Measurements from ENCODE around the gene P3H1. TPM values are rescaled to one million over a fixed set of nuclear protein-coding genes. Genes with fewer than 3 reads are reported as not detected.

The P3H1 gene
- total RNA-seq, 1 donor from 2014 or later, result 47.4 TPM

DNA sequence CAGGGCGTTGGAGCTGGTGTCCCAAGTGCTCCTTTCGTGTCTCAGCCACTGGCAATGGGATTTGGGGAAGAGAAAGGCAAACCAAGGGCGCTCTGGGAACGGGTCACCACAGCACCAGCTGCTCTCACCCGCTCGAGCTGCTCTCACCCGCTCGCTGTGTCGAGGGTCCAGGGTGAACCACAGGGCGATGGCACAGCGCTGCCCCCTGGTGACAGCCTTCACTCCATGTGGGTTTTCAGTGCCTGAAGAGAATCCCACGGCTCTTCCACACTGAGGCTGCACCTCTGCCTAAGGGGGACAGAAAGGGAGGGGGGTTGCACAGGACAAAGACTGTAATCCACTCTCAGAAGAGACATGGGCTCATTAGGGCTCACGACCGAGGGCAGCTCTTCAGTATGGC is 19.7 kb downstream of the P3H1 start:
- H3K4me1 Mint-ChIP-seq, result no peaks in the 10 kb centered on the region
- peak; percentile 80 for DNase-seq
- no peaks in the 10 kb centered on the region for H3K27me3 Mint-ChIP-seq
- peaks cover 45% of the 10 kb centered on the region for H3K36me3 Mint-ChIP-seq (ENCODE audit: low read depth)
- H3K27ac Mint-ChIP-seq, result no peak overlapping the region
- no peak overlapping the region for H3K4me3 Mint-ChIP-seq
- H3K9me3 Mint-ChIP-seq, result peaks cover 5% of the 10 kb centered on the region
- intact Hi-C loops (cut with micrococcal nuclease), result loop anchor here (1.0 kb wide), 1 partner anchor 169 kb away; no protein-coding TSS in a partner anchor

DNA sequence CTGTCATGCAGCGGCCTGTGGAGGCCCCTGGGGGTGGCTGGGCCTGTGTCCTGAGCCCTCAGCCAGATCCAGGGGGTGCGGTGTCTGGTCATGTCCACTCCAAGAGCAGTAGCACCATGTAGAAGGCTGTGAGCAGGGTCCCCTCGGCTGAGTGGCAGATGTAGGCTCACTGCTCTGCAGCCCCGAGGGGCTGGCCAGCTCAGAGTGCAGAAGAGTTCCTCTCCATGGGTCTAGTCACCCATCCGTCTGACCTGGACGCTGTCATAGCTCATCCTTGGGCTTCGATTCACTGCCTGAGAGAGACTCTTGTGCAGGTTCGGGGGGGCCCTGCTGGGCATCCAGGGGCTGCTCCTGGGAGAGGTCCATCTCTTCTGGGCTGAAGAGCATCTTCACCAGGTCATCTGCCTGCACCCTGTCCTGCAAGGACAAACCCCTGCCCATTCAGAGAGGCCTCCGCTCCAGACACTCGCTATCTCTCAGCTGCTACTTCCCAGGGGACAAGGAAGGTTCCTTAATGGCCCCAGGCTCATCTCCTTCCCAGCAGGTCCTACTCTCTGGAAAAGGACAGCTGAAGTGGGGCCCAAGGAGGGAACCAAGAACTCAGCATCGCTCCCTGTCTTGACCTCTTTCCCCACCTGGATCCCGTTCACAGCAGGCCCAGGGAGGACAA is 20.3 kb downstream of the P3H1 start:
- Mint-ChIP-seq H3K27ac (no peak overlapping the region), H3K4me1 (no peaks in the 10 kb centered on the region), H3K27me3 (no peaks in the 10 kb centered on the region), H3K9me3 (peaks cover under 1% of the 10 kb centered on the region), H3K4me3 (no peak overlapping the region), H3K36me3 (ENCODE audit: low read depth) (peaks cover 39% of the 10 kb centered on the region)
- DNase-seq, result no peak
- intact Hi-C loops (cut with micrococcal nuclease), result loop anchor here (1.0 kb wide), 1 partner anchor 168 kb away; no protein-coding TSS in a partner anchor

DNA sequence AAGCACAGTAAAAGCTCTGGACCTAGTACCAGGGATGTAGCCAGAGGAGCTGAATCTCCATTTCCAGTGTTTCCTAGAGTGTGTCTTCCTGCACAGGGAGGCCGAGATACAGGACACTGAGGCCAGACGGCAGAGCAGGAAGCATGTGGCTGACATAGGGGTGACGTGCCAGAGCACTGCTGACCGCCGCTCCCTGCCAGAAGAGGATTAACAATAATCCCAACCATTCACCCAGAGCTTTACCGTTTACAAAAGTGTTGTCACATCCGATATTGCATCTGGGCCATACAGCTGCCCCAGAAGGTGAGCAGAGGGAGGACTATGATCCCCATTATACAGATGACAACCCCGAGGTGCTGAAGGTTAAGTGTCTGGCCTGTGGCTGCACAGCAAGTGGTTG is 21.0 kb downstream of the P3H1 start:
- intact Hi-C loops (cut with micrococcal nuclease), result no loop called here
- H3K27ac Mint-ChIP-seq, result no peak overlapping the region
- DNase-seq, result no peak
- no peaks in the 10 kb centered on the region for H3K9me3 Mint-ChIP-seq
- H3K4me3 Mint-ChIP-seq, result no peak overlapping the region
- H3K27me3 Mint-ChIP-seq, result no peaks in the 10 kb centered on the region
- peaks cover 38% of the 10 kb centered on the region for H3K36me3 Mint-ChIP-seq (ENCODE audit: low read depth)
- H3K4me1 Mint-ChIP-seq, result no peaks in the 10 kb centered on the region

DNA sequence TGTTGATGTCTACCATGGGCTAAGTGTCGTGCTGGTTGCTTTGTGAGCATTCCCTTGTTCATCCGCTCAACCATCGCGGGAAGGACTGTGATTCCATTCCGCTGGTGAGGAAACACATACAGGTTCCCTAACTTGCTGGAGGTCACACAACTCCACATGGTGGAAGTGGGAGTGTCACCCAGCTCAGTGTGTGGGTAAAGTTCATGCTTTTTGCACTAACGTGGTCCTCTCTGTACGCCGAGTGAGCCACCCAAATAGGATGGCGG is 22.7 kb downstream of the P3H1 start:
- no peaks in the 10 kb centered on the region for H3K4me1 Mint-ChIP-seq
- H3K36me3 Mint-ChIP-seq (ENCODE audit: low read depth), result peaks cover 24% of the 10 kb centered on the region
- intact Hi-C loops (cut with micrococcal nuclease), result no loop called here

DNA sequence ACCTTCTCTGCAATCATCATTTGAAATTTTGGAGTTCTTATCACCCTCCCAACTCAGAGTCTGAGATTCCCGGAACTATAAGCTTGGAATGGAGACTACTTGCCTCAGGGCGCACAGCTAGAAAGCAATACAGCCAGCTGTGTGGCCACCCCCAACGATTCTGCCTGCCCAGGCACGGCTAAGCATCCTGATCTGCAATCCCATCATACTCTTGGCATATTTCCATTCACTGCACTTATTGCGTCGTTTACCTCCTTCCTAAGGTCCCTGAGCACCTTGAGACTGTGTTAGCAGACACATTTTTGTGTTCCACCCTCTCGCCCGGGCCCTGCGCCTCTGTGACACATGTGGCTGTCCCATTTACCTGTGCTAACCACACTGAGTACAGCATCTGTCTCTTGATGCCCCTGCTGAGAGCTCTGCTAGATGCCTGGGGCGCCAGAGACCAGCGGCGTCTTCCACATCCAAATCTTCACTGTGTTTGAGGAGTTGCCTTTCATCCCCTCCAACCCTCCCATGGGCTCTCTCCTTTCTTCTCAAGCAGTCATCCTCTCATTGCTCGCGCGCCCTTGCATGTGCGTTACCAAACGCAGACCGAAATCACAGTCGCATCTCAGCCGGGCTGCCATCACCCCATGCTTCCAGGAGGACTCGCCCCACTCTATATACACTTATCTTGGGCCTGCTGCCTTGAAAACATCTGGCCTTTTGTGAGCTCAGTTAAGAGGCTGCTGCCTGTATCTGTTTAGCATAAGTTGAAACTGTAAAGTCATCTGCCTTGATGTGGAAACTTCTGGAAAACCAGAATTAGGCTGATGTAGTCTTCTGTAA is 23.3 kb downstream of the P3H1 start:
- H3K27me3 Mint-ChIP-seq, result no peaks in the 10 kb centered on the region
- no peak for DNase-seq
- H3K4me3 Mint-ChIP-seq, result no peak overlapping the region
- intact Hi-C loops (cut with micrococcal nuclease), result no loop called here
- no peaks in the 10 kb centered on the region for H3K9me3 Mint-ChIP-seq
- H3K4me1 Mint-ChIP-seq, result no peaks in the 10 kb centered on the region
- H3K36me3 Mint-ChIP-seq (ENCODE audit: low read depth), result peaks cover 19% of the 10 kb centered on the region
- no peak overlapping the region for H3K27ac Mint-ChIP-seq

More for the DNA sequence above, 22.7 kb downstream of the P3H1 start:
- Mint-ChIP-seq H3K27ac (no peak overlapping the region), H3K4me3 (no peak overlapping the region), H3K9me3 (no peaks in the 10 kb centered on the region), H3K27me3 (no peaks in the 10 kb centered on the region)
- DNase-seq, result no peak

DNA sequence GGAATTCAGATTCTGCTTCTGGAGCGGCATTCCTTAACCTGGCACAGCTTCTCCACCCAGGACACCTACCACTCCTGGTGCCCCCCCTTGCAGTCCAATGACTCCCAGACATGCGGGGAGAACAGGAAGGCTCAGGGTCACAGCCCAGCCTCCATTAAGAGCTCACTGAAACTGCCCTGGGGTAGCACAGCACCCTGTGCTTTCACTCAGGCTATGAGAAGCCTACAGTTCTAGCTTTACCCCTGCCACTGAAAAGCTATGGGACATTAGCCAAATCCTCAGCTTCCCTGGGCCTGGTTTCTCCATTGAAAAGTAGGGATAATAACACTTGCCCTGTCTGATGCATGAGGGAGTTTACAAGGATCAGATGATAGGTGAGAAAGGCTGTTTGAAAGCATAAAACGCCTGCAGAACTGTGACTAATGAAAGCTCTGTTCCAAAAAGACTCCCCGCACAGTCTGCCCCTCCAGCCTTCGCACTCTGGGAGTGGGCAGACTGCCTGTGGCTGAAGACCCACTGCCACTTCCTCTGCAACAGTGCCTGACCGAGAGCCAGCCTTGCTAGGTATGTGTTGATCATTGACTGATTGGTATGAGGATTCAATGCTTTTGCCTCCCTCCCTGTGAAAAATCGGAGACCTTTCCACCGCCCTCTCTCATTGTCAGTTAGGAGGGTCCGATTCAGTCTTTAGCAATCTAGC is 24.1 kb downstream of the P3H1 start:
- H3K27ac Mint-ChIP-seq, result no peak overlapping the region
- intact Hi-C loops (cut with micrococcal nuclease), result no loop called here
- H3K36me3 Mint-ChIP-seq (ENCODE audit: low read depth), result peaks cover 11% of the 10 kb centered on the region
- no peak overlapping the region for H3K4me3 Mint-ChIP-seq
- H3K4me1 Mint-ChIP-seq, result no peaks in the 10 kb centered on the region
- no peak for DNase-seq
- H3K27me3 Mint-ChIP-seq, result no peaks in the 10 kb centered on the region
- H3K9me3 Mint-ChIP-seq, result no peaks in the 10 kb centered on the region

DNA sequence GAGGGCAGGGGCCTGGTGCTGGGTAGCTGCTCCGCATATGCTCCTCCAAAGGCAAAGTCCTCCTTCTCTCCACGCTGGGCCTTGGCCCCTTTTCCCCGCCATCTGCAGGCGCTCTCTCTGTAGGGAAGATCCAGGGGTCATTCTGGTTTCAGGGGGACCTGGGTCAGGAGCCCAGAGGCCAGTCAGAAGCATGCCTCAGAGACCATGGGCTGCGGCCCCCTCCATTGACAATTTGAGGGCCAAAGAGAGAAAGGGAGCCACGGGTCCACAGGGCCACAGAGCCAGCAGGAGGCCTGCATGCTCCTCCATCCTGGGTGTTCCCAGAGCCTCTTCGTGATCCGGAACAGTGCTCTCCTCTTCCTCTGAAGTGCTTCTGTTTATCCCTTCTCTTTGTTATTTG is 24.7 kb downstream of the P3H1 start:
- no peak for DNase-seq
- intact Hi-C loops (cut with micrococcal nuclease), result no loop called here
- Mint-ChIP-seq H3K4me1 (peaks cover 2% of the 10 kb centered on the region), H3K27me3 (no peaks in the 10 kb centered on the region), H3K4me3 (no peak overlapping the region), H3K9me3 (no peaks in the 10 kb centered on the region), H3K36me3 (ENCODE audit: low read depth) (peaks cover 10% of the 10 kb centered on the region), H3K27ac (no peak overlapping the region)

DNA sequence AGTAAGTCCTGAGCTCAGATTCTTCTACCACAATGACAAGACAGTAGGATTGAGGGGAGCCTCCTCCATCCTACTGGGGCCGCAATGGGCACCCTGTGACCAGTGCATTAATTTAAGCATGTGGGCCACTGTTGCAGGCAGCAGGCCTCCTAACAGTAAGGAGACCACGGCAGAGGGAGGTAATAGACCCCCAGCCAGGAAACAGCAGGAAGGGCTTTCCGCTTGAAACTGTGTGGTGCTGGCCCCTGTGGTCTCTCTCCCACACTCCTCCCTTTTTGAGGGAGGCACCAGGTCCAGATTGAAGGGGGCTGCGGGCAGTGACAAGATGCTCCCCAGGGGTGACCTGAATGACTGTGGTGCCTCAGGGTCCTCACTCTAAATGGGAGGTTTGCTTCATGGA is 25.1 kb downstream of the P3H1 start:
- no peaks in the 10 kb centered on the region for H3K27me3 Mint-ChIP-seq
- peaks cover 6% of the 10 kb centered on the region for H3K36me3 Mint-ChIP-seq (ENCODE audit: low read depth)
- no peak overlapping the region for H3K4me3 Mint-ChIP-seq
- intact Hi-C loops (cut with micrococcal nuclease), result no loop called here
- no peak overlapping the region for H3K27ac Mint-ChIP-seq
- H3K9me3 Mint-ChIP-seq, result no peaks in the 10 kb centered on the region
- DNase-seq, result no peak
- H3K4me1 Mint-ChIP-seq, result peaks cover 7% of the 10 kb centered on the region

DNA sequence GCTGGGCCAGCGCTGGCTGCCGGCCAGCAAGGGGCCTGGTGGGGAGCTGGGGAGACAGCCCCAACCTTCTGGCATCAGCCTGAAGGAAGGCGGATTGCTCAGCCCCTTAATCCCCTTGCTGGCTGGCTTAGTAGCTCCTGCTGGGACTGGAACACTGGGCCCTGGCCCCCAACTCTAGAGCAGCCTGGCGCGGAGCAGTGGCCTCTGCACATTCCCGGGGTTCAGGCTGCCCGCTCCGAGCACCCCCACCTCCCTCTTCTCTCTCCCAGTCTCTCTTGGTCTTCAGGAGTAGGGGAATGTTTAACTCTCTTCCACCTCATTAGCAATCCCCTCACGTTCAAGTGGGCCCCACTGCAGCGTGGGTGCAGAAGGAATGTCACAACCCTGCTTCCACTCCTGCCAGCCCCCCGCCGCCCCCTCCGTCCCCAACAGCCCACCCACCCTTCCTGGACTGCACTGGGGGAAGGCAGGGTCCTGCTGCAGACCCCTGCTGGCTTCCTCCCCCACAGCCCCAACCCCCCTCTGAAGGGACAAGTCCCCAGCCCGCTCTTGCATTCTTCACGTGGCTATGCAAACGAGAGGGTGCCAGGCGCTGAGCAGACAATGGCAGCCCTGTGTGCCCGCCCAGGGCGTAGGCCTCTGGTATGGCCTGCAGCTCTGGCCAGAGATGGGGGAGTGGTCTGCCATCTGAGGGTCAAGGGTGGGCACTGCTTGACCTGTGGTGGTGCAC is 25.8 kb downstream of the P3H1 start:
- DNase-seq, result no peak
- H3K4me3 Mint-ChIP-seq, result no peak overlapping the region
- H3K9me3 Mint-ChIP-seq, result no peaks in the 10 kb centered on the region
- peaks cover 4% of the 10 kb centered on the region for H3K36me3 Mint-ChIP-seq (ENCODE audit: low read depth)
- H3K27me3 Mint-ChIP-seq, result no peaks in the 10 kb centered on the region
- H3K4me1 Mint-ChIP-seq, result peaks cover 7% of the 10 kb centered on the region
- intact Hi-C loops (cut with micrococcal nuclease), result no loop called here
- H3K27ac Mint-ChIP-seq, result no peak overlapping the region

DNA sequence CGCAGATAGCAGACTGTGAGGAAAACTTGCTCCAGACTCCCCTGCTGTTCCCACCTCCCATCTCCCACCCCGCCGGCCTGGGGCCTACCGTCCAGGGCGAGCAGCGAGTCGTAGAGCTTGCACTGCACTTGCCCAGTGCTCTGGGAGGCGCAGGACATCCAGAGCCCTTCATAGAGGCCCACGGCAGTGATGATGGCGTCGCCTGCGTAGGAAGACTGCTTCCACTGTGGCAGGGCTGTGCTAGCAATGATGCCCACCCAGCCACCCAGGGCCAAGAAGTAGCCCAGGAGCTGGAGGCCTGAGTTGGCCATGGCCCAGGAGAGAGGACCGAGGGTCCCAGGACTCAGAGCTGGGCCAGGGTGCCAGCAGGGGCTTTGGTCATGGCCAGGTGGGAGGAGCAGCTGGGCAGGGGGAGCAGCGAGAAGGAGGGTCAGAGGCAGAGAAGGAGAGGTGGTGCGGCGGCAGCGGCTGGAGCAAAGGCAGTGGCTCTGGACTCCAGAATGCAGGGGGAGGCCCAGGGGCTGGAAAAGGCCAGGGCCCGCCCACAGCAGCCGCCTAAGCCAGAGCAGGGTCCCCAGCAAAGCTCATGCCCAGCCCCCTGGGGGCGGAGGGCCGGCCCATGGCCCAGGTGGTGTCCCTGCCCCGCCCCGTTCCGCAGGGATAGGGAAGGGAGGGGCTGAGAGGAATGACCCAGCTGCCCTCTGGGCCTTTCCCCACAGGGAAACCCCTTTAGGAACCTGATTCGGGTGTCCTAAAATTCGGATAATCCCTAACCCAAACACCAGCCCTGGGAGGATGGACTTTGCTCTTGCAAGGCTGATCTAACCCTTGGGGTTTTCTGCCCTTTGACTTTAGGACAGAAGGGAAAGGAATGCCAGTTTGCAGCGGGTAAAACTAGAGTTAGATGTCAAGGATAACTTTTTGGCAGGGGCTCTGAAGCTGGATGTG is 26.8 kb downstream of the P3H1 start, which contains the start of gene CLDN19:
TSS of gene CLDN19 (minus strand) at position 484 of the 948 bp plus-strand sequence. CDS start at position 311, 173 bp downstream.
- intact Hi-C loops (cut with micrococcal nuclease), result no loop called here
- no peaks in the 10 kb centered on the region for H3K36me3 Mint-ChIP-seq (ENCODE audit: low read depth)

DNA sequence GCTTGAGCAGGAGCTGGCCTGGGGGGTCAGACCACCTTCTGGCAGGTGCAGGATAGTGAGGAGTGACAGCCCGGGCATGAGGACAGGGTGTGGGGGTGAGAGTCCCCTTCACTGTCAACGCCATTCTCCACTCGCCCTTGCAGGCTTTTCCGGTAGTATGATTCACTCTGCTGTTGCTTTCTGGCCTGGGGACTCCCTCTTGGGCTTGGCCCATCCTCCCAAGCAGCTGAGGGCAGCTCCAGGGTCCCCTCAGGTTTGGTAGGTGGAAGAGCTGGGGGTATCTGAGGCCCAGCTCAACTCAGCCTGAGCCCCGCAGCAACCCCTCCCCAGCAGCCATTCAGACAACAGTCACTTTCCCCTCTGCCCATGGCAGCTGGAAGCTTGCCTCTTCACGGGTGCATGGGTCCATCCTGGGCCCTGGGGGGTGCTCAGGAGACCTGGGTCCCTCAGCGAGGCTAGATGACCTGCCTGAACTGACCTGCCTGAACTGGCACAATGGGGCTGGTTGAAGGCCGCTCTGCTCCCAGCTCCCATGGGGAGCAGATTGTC is 28.1 kb downstream of the P3H1 start:
- no peak overlapping the region for H3K4me3 Mint-ChIP-seq
- peaks cover 7% of the 10 kb centered on the region for H3K4me1 Mint-ChIP-seq
- H3K27me3 Mint-ChIP-seq, result no peaks in the 10 kb centered on the region
- H3K9me3 Mint-ChIP-seq, result no peaks in the 10 kb centered on the region
- no peak for DNase-seq
- no peaks in the 10 kb centered on the region for H3K36me3 Mint-ChIP-seq (ENCODE audit: low read depth)
- intact Hi-C loops (cut with micrococcal nuclease), result no loop called here
- no peak overlapping the region for H3K27ac Mint-ChIP-seq

More for the DNA sequence above, 26.8 kb downstream of the P3H1 start, which contains the start of gene CLDN19:
- H3K27me3 Mint-ChIP-seq, result no peaks in the 10 kb centered on the region
- no peak within 1 kb of the TSS for H3K4me3 Mint-ChIP-seq
- DNase-seq, result no peak
- no peaks in the 10 kb centered on the region for H3K9me3 Mint-ChIP-seq
- no peak within 1 kb of the TSS for H3K27ac Mint-ChIP-seq
- peaks cover 7% of the 10 kb centered on the region for H3K4me1 Mint-ChIP-seq

DNA sequence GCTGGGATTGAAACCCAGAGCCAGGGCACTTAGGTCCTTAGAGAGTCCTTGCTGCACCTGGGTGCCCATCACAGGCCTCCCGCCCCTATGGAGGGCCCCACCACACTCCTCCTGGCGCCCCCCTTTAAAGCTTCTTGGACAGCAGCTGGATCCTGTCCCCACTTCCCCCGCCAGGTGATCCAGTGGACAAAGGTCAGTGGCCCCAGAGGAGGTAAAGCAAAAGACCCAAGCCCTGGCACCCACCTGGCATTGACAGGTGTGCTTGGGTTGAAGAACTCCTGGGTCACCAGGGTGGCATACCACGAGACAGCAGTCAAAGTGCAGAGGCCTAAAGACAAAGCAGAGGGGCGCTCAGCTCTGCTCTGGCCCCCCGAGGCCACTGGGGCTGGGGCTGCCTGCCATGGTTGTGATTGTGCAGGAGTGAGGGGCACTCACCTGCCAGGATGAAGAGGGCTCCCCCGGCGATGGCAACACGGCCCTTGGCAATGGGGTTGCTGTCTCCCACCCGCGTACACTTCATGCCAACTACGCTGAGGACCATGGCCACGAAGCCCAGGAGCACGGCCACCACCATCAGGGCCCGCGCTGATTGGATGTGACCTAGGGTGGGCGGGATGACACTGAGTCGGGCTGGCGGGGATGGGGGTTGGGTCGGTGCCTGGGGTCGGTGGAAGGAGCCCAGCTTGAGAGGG is 28.7 kb downstream of the P3H1 start:
- DNase-seq, result no peak
- intact Hi-C loops (cut with micrococcal nuclease), result no loop called here
- Mint-ChIP-seq H3K27ac (no peak overlapping the region), H3K27me3 (no peaks in the 10 kb centered on the region), H3K9me3 (no peaks in the 10 kb centered on the region), H3K4me3 (no peak overlapping the region), H3K36me3 (ENCODE audit: low read depth) (no peaks in the 10 kb centered on the region), H3K4me1 (peaks cover 7% of the 10 kb centered on the region)
